ENCODE measurements around the gene CBX3.
"Not testable (repeated sequence)": the region's sequence is repeated elsewhere in the genome, so short reads cannot be mapped to it uniquely, and the experiment has no call there.

CBX3 gene

DNA sequence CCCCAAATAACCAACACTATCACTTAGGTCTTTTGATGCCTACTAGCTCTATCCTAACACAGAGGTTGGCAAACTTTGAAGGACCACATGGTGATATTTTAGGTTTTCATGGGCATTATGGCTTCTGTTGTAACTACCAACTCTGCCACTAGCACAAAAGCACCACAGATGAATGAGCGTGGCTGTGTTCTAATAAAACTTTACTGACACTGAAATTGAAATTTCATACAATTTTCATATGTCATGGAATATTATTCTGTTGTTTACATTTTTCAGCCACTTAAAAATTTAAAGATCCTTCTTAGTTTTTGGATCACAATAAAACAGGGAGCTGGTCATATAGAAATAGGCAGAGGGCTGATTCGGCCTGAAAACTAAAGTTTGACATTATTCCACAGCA, 26.4 kb downstream of the CBX3 start:
- no peaks in the 10 kb centered on the region for H3K9me3 Mint-ChIP-seq
- no peak overlapping the region for H3K27ac Mint-ChIP-seq
- no peaks in the 10 kb centered on the region for H3K36me3 Mint-ChIP-seq (ENCODE audit: low read depth)
- intact Hi-C loops (cut with micrococcal nuclease): no loop called here
- H3K4me1 Mint-ChIP-seq (ENCODE audit: low read depth): no peaks in the 10 kb centered on the region
- no peak overlapping the region for H3K4me3 Mint-ChIP-seq
- H3K27me3 Mint-ChIP-seq: peaks cover 2% of the 10 kb centered on the region

DNA sequence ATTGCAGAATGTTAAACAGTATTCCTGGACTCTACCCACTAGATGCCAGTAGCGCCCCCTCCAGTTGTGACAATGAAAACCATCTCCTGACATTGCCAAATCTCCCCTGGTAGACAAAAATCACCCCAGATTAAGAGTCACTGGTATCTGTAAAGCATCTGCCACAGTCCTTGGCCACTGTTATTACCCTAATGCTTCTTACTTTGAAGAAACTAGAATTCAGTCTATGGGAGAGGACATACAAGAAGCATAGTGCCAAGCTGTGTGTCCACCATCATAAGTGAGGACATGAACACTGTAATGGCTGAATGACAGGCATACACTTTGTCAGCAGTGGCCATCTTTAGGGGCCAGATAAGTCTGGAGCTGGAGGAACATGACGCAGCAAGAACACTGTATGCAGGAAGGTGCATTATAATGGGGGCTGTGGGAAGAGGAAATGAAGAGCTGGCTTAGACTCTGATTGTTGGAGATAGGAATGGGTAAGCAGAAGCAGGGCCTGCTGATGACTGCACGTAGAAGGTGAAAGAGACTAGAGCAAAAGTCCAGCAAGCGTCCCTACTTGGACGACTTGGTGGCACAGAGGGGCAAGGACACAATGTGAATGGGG, 32.5 kb downstream of the CBX3 start:
- Mint-ChIP-seq H3K27me3 (peaks cover 3% of the 10 kb centered on the region), H3K4me1 (ENCODE audit: low read depth) (peaks cover 13% of the 10 kb centered on the region), H3K27ac (no peak overlapping the region), H3K4me3 (no peak overlapping the region), H3K9me3 (no peaks in the 10 kb centered on the region), H3K36me3 (ENCODE audit: low read depth) (no peaks in the 10 kb centered on the region)
- intact Hi-C loops (cut with micrococcal nuclease): no loop called here

DNA sequence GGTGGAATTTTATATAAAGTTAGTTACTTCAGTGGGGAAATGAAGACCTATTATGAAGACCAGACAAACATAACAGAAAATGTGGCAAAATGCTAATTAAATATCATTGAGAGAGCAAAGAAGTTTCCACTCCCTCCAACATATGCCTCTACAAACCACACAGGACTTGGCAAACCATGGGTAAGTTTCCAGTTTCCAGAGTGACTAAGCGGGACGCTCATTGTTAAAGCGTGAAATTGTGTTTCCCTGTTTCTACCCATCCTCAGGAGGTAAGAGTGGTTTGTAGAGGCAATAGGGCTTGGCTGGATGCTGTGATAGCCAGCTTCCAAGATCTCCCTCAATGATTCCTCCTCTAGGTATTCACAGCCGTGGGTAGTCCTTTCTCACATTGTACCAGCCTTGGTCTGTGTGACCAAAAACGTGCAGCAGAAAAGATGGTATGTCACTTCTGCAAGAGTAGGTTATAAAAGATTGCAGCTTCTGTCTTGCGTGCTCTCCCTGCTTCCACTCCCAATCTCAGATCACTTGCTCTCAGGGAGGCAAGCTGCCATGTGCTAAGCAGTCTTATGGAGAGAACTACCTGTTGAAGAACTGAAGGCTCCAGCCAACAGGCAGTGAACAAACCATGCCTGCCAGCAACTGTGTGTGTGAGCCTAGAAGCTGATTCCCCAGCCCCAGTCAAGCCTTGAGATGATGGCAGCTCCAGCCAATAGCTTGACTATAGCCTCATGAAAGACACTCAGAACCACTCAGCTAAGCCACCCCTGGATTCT, 35.7 kb downstream of the CBX3 start:
- intact Hi-C loops (cut with micrococcal nuclease): no loop called here
- Mint-ChIP-seq H3K36me3 (ENCODE audit: low read depth) (no peaks in the 10 kb centered on the region), H3K4me3 (no peak overlapping the region), H3K9me3 (no peaks in the 10 kb centered on the region), H3K4me1 (ENCODE audit: low read depth) (peaks cover 13% of the 10 kb centered on the region), H3K27ac (no peak overlapping the region), H3K27me3 (peaks cover 1% of the 10 kb centered on the region)

DNA sequence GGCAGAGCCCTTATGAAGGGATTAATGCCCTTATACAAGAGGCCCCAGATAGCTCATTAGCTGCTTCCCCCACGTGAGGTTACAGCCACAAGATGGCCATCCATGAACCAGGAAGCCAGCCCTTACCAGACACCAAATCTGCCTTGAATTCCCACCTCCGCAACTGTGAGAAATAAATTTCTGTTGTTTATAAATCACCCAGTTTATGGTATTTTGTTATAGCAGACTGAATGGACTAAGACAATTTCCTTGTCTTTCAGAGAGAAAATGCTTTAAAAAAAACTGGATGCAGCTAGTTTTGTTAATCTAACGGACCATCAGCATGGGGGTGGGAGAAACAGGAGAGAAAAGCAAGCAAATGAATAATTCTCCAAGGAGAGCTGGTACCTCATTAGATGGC, 36.5 kb downstream of the CBX3 start:
- Mint-ChIP-seq H3K4me1 (ENCODE audit: low read depth) (peaks cover 13% of the 10 kb centered on the region), H3K36me3 (ENCODE audit: low read depth) (no peaks in the 10 kb centered on the region), H3K4me3 (no peak overlapping the region), H3K27ac (no peak overlapping the region), H3K27me3 (peaks cover 1% of the 10 kb centered on the region), H3K9me3 (no peaks in the 10 kb centered on the region)
- intact Hi-C loops (cut with micrococcal nuclease): no loop called here

DNA sequence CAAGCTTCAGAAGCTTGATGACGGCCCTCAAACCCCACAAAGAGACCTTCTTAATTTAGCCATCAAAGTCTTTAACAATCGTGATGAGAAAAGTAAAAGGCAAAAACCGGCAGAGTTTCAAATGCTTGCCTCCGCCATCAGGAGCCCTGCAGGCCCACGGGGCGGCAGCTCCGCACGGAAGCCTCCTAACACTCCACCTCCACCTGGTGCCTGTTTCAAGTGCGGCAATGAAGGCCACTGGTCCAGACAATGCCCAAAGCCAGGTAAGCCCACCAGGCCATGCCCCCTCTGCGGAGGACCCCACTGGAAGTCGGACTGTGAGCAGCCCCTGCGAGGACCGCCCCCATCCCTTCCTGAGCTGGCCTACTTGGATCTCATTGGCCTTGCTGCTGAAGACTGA, 43.6 kb downstream of the CBX3 start:
- Mint-ChIP-seq H3K4me3 (no peak overlapping the region), H3K4me1 (ENCODE audit: low read depth) (no peaks in the 10 kb centered on the region), H3K27me3 (no peaks in the 10 kb centered on the region), H3K9me3 (no peaks in the 10 kb centered on the region), H3K27ac (no peak overlapping the region), H3K36me3 (ENCODE audit: low read depth) (no peaks in the 10 kb centered on the region)
- intact Hi-C loops (cut with micrococcal nuclease): no loop called here

DNA sequence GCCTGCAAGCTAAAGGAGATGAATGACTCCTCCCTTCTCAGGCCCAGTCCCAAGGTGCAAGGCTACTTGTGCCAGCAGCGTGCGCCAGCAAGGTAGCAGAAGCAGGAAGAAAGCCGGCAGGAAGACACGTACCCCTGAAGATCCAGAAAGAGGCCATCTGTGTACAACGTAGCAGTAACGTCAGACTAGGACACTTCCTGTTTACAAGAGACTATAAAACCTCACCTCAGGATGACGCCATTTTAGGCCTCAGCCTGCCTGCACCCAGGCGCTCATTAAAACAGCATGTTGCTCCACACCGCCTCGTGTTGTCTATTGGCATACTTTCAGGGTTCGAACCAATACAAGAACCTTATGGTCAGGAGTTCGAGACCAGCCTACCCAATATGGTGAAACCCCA, 48.7 kb downstream of the CBX3 start:
- Mint-ChIP-seq H3K36me3 (ENCODE audit: low read depth) (no peaks in the 10 kb centered on the region), H3K4me3 (no peak overlapping the region), H3K4me1 (ENCODE audit: low read depth) (no peaks in the 10 kb centered on the region), H3K27me3 (peaks cover 1% of the 10 kb centered on the region), H3K27ac (no peak overlapping the region), H3K9me3 (no peaks in the 10 kb centered on the region)
- intact Hi-C loops (cut with micrococcal nuclease): no loop called here

DNA sequence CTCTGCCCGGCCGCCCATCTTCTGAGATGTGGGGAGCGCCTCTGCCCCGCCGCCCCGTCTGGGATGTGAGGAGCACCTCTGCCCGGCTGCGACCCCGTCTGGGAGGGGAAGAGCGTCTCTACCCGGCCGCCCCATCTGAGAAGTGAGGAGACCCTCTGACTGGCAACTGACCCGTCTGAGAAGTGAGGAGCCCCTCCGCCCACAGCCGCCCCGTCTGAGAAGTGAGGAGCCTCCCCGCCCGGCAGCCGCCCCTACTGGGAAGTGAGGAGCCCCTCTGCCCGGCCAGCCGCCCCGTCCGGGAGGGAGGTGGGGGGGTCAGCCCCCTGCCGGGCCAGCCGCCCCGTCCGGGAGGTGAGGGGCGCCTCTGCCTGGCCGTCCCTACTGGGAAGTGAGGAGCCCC, 60.3 kb downstream of the CBX3 start:
- H3K27ac Mint-ChIP-seq; H3K27me3 Mint-ChIP-seq; H3K36me3 Mint-ChIP-seq (ENCODE audit: low read depth); H3K9me3 Mint-ChIP-seq; H3K4me1 Mint-ChIP-seq (ENCODE audit: low read depth); H3K4me3 Mint-ChIP-seq; intact Hi-C loops (cut with micrococcal nuclease): not testable (repeated sequence)

All from dendritic cell treated with granulocyte-macrophage colony-stimulating factor and Interleukin-4, amounts not matched to agents 40 ng/mL and 50 ng/mL, for 4 days (primary cell).